ENCODE data around the gene DPEP2NB.
"Not testable (repeated sequence)": the region's sequence is repeated elsewhere in the genome, so short reads cannot be mapped to it uniquely, and the experiment has no call there.

DPEP2NB gene

DNA sequence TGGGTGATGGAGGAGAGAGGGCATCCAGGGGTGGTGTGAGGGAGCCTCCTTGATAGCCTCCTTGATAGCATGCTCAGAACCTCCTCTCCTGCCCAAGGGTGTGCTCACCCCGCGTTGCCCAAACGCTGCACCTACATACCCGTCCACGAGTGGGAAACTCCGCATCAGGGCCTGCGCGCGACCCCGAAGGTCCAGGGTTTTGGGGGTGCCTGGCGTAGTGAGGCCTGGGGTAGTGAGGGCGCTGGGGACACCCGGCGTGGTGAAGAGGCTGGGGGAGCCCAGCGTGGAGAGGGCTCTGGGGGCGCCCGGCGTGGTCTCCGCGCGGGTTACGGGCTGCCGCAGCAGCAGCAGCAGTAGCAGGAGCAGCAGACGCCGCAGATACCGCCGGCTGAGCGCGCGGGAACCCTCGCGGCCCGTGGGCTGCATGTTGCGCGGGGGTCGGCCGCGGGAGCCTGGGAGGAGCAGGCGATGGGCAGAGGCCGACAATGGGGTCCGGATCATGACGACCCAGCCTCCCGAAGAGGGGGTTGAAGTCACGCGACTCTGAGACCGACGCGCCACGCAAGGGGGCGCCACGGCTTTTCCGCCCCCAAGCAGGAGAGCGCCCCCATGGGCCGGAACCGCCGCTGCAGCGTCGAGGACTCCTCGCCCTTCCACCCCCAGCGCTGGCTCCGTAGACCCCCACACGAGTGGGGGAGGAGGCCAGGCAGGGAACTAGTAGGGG lies 35.6 kb downstream of the DPEP2NB start, which contains the start of gene DPEP3:
TSS of gene DPEP3 (minus strand) at position 545 of the 724 bp plus-strand sequence. CDS start at position 426, 119 bp downstream.
- DNase-seq: no peak

DNA sequence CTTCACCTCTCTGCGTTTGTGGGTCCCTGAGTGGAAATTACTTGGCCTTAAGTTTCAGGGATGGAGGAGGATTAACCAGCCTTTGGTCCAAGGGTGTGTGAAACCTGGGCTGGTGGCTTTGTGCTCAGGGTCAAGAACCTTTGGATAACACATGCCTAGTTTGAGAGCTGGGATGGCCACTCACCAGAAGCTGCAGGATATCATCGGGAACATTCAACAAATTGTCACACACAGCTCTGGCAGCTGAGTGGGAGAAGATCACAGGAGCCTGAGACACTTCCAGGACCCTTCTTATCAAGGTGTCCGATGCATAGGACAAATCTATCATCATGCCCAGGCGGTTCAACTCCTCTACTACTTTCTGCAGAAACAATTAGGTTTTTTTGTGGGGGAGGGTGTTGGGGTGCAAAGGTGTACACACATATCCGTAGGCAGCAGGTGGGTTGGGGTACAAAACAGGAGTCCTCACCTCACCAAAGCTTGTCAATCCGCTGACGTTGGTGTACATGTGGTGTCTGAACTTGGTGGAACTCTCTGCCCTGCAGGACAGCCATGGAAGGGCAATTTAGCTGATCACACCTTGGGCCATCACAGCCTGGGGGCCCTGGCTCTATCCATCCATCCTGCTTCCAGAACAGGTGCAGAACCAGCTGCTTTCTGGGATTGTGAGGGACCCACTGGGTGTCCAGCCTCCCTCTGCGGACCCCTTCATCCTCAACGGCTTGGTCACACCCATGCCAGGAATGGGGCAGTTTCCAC lies 38.1 kb downstream of the DPEP2NB start:
- no peak for DNase-seq

DNA sequence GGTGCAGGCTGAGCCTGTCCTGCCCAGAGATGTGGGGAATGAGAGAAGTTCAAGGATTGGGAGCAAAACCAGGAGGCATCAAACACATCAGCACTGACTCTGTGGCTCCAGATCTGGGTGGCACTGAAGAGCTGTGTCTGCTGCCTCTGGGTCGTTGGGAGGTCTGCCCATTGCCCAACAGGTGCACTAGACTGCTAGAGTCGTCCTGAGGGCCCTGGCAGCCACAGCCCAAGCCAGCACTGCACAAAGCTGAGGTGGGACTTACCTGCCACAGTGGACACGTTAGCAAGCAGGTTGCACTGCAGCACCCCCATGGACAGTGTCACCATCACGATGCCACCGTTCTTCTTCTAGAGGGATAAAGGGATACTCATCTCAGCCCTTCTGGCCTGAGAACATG lies 38.7 kb downstream of the DPEP2NB start:
- no peak for DNase-seq

DNA sequence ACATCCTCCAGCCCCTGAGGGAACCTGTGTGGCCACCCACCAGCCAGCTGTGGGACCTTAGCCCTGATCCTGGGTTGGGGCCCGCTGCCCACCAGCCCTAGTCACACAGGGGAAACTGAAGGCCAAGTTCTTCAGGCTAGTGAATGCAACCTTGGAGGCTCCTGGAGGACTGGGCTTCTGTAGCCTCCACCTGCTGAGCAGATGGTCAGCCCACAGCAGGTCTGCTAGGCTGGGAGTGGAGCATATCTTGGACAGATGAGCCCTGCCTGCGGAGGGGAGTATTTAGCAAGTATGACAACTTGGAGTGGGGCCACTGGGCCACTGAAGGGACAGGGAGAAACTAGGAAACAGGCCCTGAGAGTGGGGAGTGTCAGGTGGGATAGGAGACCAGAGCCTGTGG lies 39.5 kb downstream of the DPEP2NB start:
- DNase-seq: no peak

GRCh38 chr16:67975321-67976105 lies 40.2 kb downstream of the DPEP2NB start:
- no peak for DNase-seq

GRCh38 chr16:67972285-67972684 lies 43.4 kb downstream of the DPEP2NB start:
- DNase-seq: not testable (repeated sequence)

DNA sequence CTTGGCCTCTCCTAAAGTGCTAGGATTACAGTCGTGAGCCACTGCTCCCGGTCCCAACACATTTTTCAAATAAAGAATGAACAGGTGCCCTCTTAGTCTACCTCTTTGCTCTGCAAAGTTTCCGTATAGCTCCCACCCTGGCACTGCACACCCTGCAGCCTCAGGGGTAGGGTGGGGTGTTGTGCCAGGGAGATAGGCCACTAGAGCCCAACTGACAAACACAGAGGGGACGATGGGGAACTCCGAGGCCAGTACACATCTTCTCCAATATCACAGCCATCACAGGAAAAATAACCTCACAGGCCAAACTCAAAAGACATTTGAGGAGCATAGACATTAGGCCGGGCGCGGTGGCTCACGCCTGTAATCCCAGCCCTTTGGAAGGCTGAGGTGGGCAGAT lies 44.6 kb downstream of the DPEP2NB start:
- no peak for DNase-seq

DNA sequence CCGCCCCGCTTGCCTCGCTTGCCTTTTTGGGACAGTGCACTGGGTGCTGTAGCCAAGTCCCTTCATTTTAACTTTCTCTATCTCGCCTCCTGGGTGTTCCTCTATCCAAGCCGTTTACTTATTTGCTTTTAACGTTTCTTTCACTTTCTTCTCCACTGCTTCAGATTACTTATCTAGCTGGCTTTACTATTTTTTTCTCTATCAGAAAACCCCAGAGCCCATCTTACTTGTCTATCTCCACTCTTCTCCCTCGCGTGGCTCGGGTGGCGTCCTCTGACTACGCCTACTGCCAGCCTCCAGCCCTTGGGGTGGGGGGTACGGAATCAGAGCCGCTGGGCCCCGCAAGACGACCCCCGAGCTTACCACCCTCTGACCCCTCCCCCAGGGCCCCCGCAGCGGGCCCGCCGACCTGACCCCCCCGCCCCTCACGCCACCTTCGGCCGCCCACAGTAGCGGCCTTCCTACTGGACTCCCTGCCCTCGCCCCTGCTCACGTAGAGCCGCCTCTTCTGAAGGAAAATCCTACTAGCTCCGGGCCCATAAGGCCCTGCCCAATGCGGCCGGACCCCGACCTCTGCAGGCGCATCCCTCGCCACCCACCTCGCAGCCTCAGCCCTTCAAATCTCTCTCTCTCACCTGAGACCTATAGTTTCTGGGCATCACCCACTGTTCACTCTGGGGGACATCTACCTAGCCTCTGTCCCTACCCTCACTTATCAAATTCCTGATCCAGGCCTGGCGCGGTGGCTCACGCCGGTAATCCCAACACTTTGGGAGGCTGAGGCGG lies 46.3 kb downstream of the DPEP2NB start:
- no peak for DNase-seq

- no peak for DNase-seq
These were observed 47.1 kb downstream of the DPEP2NB start, which contains the start of gene SLC12A4 for GRCh38 chr16:67968400-67969253. TSS of gene SLC12A4 (minus strand) at chr16:67968637. CDS start at chr16:67968553, 84 bp downstream.

DNA sequence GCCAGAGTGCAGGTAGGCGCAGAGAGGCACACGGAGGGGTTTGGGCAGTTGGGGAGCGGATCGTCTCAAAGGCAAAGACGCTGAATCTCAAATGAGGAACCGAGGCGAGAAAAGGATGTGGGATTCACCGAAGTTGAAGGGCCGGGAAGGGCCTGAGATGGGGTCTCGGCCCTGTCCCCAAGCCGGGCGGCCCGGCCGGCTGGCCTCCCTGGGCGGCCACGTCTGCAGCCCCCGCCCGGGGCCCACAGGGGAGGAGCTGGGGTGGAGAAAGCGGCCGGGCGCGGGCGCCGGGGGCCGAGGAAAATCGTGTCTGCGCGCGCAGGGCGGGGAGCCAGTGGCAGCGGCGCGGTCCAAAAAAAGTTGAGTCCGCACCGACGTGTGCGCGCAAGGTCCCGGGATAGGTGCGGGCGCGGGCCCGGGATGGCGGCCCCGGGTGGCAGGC lies 47.7 kb downstream of the DPEP2NB start:
- no peak for DNase-seq

DNA sequence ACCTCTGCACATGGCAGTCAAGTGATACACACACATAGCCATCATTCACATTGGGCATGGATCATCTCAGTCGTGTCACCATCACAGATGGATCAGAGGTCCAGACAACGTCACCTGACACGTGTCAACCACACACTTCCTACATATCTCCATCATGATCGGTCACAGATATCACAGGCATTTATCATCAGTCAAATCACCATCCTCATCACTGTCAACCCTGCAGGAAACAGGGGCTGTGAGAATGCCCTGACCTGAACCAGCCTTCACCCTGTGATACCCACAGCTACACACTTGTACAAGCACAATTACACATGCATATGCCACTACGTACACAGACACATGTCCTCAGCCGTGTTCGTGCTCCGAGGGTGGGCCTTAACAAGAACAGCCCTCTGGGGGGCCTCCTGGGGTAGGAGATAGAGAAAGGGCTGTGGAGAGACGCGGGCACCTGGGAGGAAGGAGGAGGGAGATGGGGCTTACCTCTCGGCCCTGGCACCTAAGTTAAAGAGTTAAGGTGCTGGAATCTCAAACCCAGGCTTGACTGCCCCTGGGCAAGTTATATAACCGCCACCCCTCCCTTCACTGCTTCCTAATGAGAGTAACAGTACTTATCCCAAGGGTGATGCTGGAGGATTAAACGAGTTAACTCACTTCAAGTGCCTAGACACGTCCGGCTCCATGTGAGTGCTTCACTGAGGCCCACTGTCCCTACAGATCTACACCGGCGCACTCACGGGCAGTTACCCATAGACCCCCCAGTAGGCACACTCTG lies 48.3 kb downstream of the DPEP2NB start:
- peak; percentile 21 for DNase-seq

- no peak for DNase-seq
These were observed 49.0 kb downstream of the DPEP2NB start for GRCh38 chr16:67966549-67967182.

- no peak for DNase-seq
These were observed 49.8 kb downstream of the DPEP2NB start for GRCh38 chr16:67965668-67966548.

DNA sequence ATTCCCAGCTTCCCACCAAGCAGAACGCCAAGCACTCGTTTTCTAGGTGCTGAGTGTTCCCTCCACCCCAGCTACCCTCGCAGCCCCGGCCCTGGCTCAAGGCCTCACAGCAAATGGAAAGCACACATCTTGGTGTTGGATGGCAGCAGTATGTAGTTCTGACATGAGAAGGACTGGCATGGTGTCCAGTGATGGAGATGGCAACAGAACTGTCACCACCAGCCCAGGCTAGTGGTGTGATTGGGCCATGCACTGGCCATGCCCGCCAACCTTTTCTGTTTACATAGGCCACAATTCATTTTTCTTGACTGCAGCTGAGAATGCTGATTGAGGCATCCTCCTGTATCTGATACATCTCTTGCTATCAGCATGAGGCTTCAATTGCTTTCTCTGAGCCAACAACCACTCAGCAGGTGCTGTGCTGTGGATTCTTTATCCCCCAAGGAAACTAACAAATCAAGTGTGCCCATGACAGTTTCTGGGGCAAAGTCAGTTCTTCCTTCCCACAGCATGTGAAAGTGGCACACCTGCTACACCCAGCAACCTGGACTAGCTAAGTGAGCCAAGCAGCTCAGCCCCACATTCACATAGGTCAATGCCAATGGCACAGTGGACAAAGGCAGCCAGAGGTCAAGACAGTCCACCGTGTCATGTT lies 51.1 kb downstream of the DPEP2NB start:
- DNase-seq: no peak

DNA sequence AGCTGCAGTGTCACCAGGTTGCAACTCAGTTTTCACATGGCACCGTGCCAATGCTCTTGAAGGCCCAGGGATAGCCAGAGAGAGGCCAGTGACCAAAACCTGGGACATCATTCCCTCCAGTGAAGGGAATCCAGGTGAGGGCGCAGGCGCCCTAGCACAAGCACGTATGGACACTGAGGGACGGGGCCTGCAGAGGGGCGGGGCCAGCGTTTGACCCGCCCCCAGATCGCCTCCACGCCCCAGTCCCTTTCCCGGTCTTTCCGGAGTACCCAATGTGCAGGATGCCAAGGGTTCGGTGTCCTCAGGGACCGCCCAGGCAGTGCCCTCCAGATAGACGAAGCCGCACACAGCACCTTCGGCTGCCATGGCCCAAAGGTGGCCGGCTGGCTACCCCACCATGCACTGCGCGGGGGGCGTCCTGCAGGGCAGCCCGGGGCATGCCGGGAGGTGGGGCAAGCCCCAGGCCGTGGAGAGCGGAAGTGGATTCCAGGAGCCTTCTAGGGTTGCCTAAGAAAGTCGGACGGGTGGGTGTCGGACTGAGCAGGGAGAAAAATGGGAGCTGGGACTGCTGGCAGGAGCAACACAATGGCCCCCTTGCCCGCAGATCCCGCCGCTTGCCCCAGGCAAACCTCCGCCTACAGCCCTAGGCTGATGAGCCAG lies 51.9 kb downstream of the DPEP2NB start:
- no peak for DNase-seq
